GM21619 (cell line): Measurements from ENCODE around the gene TOMM40L.
"Not testable (repeated sequence)": the region's sequence is repeated elsewhere in the genome, so short reads cannot be mapped to it uniquely, and the experiment has no call there.

ENCODE experiments used
- ATAC-seq: cut with Tn5 transposase; IDR thresholded peaks from one replicate; pipeline ENCODE4 v1.9.1; 2021; ENCODE audit not compliant: unreplicated experiment

Gene TOMM40L

GRCh38 chr1:161219078-161219892 is 6.6 kb upstream of the TOMM40L start:
- ATAC-seq = no peak

GRCh38 chr1:161220002-161220401 is 5.9 kb upstream of the TOMM40L start:
- no peak for ATAC-seq

GRCh38 chr1:161222175-161223019 is 3.5 kb upstream of the TOMM40L start:
- no peak for ATAC-seq

DNA sequence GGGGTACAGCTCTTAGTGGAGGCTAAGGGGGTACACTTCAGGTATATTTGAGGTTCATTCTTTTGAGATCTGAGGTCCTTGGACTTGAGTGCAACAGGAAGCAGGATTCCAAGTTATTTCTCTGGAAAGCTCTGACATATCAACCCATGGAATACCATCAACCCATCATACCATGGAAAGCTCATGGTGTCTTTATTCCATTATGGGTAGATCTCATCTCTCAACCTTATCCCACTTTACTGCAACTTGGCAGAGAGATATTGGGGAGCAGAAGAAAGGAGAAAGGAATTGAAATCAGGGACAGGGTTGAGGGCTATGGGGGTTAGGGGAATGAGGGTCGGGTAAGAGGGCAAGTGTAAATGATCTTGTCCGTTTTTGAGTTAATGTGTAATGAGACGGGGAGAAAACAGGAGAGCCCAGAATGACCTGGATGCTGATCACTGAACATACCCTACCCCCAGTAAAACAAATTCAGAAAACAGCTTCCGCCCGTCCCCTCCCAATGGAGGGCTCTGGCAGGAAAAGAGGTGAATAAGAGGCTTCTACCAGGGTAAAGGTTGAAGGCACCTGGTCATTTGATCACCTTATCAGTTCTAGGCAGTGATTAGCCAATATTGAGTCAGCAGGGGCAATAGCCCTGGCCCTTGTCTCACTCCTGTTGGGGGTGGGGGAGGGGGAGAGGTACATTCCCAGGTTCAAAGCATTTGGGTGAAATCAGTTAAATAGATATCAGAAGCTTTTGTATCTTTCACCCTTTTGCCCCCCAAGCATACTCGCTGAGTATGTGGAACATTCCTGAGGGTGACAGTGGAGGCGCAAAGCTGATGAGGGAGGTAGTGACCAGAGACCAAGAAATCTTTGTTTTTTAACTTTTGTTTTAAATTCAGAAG is 1.8 kb upstream of the TOMM40L start:
- ATAC-seq = no peak

GRCh38 chr1:161224695-161225087 is 1.2 kb upstream of the TOMM40L start:
- ATAC-seq = not testable (repeated sequence)

GRCh38 chr1:161225178-161225533 is 704 bp upstream of the TOMM40L start:
- no peak for ATAC-seq

- ATAC-seq = no peak
Observed at GRCh38 chr1:161226320-161226711, 456 bp downstream of the TOMM40L start.

GRCh38 chr1:161226759-161227158 is 899 bp downstream of the TOMM40L start:
- no peak for ATAC-seq

DNA sequence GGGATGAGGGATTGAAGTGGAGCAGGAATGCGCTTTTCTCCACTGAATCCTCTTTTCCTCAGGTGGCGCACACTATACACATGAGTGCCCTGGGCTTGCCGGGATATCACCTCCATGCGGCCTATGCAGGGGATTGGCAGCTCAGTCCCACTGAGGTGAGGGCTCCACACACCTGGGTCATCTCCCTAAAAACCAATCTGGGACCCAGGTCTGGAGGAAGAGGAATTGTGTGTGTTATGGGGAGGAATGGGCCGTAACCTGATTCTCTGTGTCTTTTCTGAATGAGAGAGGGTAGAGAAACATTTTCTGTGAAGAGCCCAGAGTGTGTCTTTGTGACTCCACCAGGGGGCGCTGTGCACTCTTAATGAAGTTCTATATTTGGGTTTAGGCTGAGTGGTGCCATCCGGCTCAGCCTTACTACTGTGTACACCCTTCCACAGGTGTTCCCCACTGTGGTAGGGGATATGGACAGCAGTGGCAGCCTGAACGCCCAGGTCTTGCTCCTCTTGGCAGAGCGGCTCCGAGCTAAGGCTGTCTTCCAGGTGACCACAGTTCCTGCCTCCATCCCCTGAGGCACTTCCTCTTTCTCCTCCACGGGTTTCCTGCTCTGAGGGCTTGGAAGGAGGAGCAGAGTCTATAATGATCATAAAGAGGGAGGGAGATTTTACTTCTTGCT is 1.5 kb downstream of the TOMM40L start:
- peak; percentile 31 for ATAC-seq

- no peak for ATAC-seq
Observed at GRCh38 chr1:161228032-161228431, 2.2 kb downstream of the TOMM40L start.

GRCh38 chr1:161229896-161230295 is 4.0 kb downstream of the TOMM40L start:
- no peak for ATAC-seq

DNA sequence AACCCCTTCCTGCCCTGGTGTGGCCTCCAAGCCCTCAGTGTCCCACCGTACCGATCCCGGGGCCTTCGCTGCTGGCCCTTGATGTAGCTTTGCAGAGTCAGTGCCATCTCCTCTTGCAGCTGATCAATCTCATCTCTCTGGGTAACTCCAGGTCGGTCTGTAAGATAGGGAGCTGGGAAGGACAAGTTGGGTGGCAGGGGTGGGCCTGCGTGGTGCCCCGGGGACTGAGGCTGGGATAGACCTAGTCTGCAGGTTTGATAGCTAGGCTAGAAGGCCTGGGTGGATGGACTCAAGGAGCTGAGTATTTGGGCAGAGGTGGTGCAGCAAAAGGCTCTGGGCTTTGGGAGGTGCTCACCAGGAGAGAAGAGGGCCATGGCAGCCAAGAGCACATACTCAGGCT is 4.9 kb downstream of the TOMM40L start:
- no peak for ATAC-seq

GRCh38 chr1:161233102-161233501 is 7.2 kb downstream of the TOMM40L start:
- no peak for ATAC-seq

GRCh38 chr1:161235957-161236775 is 10.3 kb downstream of the TOMM40L start:
- no peak for ATAC-seq

- ATAC-seq = no peak
Observed at GRCh38 chr1:161238039-161238473, 12.2 kb downstream of the TOMM40L start, which contains the start of gene NR1I3. Gene NR1I3, minus strand, starts transcription at chr1:161238203. Its CDS starts 1,638 bp downstream, at chr1:161236565.

GRCh38 chr1:161241682-161242081 is 15.8 kb downstream of the TOMM40L start:
- ATAC-seq = no peak

DNA sequence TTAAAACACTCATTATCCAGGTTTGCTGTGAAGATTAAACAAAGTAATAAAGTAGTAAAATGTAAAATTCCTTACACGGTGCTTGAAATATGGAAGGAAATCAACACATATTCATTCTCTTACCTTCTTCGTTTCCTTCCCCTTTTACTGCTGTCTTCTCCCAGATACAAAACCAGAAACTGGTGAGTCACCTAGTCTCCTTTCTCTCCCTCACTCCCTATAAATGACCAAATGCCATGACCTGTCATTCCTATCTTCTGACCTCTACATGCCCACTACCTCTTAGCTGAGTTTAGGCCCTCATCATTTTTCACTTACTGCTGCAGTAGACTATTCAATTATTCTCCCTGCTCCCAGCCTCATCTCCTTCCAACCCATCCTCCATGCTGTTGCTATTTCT is 16.5 kb downstream of the TOMM40L start:
- no peak for ATAC-seq

DNA sequence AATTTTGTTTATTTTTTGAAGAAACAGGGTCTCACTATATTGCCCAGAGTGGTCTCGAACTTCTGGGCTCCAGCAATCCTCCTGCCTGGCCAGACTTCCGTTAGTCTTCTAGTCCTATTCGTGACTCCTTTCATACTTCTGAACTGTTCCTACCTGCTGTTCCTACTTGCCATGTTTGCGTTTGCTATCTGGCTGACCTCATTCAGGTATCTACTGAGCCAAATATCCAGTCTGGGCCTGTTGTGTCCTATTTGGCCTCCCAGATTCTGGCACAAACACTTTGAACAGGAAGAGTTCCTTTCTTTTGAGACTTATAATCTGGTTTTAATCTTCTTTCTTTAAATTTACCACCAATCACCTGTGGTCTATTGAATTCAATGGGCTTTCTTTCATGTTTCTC is 19.0 kb downstream of the TOMM40L start:
- ATAC-seq = no peak

GRCh38 chr1:161250100-161250499 is 24.2 kb downstream of the TOMM40L start:
- ATAC-seq = not testable (repeated sequence)

DNA sequence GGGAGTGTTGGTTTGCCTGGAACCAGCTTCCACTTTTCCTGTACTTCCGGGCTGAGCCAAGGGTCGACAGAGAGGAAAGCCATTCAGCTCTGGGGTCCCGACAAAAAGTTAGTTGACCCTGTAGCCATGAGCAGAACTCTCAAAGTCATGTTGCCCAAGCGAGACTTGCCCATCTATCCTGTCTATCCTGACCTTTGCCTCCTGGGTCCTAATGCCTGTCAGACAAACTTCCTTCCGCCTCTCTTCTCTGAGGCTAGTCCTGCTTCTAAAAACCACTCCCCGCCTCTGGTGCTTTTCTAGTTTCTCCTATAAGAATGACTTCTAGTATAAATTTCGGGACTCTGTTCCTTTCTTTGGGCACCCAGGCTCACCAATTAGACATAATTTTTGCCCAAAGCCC is 25.0 kb downstream of the TOMM40L start:
- ATAC-seq = no peak
